GM19438 (cell line): ENCODE data around the gene DNAH12.

Experiments
- ATAC-seq: cut with Tn5 transposase; IDR thresholded peaks from one replicate; pipeline ENCODE4 v1.9.1; 2021; ENCODE audit warnings: low read depth; ENCODE audit not compliant: unreplicated experiment

The DNAH12 gene, protein sequence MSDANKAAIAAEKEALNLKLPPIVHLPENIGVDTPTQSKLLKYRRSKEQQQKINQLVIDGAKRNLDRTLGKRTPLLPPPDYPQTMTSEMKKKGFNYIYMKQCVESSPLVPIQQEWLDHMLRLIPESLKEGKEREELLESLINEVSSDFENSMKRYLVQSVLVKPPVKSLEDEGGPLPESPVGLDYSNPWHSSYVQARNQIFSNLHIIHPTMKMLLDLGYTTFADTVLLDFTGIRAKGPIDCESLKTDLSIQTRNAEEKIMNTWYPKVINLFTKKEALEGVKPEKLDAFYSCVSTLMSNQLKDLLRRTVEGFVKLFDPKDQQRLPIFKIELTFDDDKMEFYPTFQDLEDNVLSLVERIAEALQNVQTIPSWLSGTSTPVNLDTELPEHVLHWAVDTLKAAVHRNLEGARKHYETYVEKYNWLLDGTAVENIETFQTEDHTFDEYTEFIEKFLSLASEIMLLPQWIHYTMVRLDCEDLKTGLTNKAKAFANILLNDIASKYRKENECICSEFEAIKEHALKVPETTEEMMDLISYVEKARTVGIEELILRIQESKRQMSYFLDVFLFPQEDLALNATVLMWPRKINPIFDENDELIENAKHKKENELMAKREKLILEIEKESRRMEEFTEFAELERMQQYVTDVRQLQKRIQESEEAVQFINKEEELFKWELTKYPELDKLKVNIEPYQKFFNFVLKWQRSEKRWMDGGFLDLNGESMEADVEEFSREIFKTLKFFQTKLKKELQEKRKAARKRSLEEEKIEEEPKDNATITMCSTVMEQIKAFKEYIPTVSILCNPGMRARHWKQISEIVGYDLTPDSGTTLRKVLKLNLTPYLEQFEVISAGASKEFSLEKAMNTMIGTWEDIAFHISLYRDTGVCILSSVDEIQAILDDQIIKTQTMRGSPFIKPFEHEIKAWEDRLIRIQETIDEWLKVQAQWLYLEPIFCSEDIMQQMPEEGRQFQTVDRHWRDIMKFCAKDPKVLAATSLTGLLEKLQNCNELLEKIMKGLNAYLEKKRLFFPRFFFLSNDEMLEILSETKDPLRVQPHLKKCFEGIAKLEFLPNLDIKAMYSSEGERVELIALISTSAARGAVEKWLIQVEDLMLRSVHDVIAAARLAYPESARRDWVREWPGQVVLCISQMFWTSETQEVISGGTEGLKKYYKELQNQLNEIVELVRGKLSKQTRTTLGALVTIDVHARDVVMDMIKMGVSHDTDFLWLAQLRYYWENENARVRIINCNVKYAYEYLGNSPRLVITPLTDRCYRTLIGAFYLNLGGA (N-terminal part only)

DNA sequence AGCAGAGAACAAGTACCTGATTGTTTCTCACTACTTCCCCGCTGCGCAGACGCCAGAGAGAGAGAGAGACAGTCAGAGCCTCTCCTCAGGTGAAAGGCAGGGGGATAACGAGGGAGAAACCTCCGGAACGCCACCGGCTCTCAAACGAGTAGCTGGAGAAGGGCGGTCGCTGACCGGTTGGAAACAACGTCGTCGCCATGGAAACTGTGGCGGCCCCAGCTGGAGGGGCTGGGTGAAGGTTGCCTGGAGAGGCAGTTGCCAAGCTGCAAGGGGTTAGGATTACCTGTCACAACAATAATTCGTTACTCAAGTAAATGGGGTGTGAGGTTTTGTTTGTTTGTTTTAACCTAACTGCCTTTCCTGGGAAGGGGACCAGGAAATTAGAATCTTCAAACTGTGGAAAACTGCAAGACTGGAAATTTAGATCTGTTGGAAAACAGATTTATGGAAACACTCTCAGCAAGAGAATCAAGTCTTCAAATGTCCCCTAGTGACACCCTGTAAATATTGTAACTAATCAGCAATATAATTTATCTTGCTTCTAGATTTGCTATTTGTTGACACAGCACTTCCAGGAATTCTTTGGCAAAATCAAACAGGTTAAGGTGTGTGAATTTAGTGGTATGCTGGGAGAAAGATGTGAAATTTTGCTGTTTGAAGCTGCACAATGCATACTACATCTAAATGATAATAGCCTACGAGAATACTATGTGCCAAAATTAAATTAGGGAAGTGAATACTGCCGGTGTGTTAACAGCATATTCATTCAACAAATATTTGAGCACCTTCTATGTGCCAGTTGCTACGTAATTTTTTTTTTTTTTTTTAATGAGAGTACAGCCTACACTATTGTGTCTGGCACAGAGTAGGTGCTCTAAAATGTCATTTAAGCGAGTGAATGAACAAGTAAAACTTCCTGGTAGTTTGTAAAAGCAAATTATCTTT lies at the start of gene DNAH12:
Gene DNAH12 (minus strand): TSS at position 164 of the 945 bp plus-strand sequence. CDS start 1,474 bp downstream, outside the sequence.
- no peak for ATAC-seq

DNA sequence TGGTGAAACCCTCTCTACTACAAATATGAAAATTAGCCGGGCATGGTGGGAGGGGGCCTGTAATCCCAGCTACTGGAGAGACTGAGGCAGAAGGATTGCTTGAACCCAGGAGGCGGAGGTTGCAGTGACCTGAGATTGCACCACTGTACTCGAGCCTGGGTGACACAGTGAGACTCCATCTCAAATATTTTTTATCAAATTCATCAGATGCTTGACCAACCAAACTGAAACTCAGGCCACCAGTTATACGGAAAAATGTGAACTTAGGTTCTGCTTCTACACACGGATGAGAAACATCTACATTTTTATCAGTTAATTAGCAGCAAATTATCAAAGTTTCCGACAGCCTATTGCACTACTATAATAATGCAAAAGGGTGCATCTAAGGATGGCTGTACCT lies 48.2 kb upstream of the DNAH12 start:
- no peak for ATAC-seq

DNA sequence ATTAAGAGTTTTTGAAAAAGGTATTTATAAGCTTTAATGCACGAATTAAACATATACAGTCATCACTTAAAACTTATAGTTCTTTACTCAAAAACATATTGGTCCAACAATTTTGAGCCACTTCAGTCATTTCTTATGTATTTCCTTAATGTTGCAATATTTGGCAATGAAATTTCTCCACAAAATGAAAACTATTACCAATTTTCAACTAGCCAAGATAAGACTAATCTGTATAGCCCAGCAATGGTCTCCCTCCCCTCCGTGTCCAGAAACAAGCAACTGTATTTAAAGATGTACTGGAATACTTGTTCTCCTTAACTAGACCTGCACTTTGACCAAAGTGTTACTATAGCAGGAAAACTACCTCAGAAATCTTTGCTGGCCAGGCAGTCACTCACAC lies 43.8 kb upstream of the DNAH12 start:
- ATAC-seq, result no peak

DNA sequence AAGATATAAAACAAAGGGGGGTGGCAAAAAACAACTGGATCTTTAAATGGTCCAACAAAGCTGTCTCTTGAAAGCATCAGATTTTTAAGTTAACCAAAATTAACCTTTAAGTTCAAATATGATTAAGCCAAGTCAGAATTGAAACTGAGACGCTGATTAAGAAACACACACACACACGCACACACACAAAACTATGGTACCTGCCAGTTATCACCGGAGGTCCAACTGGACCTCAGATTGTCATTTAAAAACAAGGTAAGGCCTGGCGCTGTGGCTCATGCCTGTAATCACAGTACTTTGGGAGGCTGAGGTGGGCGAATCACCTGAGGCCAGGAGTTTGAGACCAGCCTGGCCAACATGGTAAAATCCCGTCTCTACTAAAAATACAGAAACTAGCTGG lies 42.6 kb upstream of the DNAH12 start:
- no peak for ATAC-seq

DNA sequence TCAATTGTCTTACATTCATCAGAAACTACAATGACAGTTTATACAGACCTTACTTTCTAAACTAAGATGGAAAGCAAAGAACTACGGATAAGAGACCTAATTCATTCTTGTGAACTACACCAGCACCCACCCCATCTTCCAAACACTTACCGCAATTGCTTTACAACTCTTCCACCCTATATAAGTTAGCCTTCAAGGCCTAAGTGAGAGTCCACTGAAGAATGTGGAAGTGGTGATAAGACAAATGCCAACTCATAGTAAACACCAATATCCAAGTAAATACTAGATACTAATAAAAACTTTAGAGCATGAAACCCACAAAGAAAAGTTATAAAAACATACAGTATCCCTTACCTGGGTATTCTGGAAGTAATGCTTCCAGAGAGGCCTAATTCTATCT lies 39.4 kb upstream of the DNAH12 start:
- ATAC-seq, result no peak

DNA sequence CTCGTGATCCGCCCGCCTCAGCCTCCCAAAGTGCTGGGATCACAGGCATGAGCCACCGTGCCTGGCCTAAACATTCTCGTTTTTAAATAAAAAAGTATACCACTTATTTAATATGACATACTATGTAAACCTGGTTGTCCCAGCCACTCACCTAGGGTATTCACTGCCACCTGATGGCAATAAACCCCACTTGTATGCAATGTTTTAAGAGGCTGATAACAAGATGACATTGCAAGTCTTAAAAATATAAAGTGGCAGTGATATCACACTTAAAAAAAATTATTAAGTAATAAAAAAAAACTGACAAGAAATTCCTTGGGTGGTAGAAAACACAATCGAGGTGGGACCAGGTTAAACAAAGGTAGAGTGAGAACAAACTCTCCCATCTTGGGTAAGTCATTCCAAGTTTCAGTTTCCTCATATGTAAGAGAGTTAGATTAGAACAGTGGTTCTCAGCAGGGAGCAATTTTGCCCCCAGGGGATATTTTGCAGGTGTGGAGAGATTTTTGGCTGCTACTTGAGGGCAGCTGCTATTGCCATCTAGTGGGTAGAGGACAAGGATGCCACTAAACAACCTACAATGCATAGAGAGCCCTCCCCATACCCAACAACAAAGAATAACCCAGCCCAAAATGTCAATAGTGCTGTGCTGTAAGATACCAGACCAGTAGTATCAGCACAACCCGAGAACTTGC lies 38.5 kb upstream of the DNAH12 start:
- ATAC-seq, result no peak

DNA sequence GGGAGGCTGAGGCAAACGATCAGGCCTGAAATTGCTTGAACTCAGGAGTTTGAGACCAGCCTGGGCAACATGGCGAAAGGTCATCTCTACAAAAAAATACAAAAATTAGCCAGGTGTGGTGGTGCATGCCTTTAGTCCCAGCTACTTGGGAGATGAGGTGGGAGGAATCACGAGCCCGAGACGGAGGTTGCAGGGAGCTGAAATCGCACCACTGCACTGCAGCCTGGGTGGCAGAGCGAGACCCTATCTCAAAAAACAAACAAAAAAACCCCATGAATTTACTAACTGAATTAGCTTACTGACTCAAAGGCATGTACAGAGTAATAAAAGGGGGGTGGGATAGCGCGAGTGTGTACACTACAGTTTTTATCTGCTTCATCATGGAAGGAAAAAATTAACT lies 33.7 kb upstream of the DNAH12 start:
- ATAC-seq, result no peak

DNA sequence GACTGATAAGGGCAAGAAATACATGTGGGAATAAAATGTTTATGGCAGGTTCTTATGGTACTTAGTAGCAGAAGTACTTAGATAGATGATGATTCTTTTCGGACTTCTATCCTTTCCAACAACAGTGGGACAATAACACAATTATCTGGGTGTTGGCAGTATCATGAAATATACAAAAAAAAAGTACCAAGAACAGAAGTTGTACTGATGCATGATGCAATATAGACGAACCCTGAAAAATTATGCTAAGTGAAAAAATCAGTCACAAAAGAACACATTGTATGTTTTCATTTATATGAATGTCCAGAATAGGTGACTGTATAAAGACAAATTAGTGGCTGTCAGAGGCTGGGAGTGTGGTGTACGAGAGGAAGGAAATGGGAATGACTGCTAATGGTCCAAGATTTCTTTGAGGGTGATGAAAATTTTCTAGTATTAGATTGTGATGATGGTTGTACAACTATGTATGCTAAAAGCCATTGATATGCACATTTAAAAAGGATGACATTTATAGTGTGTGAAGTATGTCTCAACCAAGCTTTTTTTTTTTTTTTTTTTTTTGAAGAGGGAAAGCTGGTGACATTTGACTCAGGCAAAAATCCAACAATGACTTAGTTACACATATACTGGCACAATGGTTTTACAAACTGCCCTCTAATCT lies 32.0 kb upstream of the DNAH12 start:
- ATAC-seq, result no peak

DNA sequence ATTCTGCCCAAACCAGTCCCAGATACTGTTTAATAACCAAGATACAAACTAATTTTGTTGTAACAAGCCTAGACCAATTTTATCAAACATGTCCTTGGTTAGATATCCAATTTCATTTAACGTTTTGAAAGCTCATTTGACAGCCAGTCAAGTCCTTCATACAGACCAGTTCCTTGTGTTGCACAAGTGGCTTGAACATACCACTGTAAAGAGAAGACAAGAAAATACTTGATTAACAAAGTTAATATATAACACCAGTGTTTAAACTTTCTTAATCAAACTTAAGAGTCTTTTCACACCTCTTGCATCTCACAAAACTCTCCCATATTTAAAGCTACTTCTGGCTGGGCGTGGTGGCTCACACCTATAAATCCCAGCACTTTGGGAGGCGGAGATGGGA lies 28.0 kb upstream of the DNAH12 start:
- ATAC-seq, result no peak

DNA sequence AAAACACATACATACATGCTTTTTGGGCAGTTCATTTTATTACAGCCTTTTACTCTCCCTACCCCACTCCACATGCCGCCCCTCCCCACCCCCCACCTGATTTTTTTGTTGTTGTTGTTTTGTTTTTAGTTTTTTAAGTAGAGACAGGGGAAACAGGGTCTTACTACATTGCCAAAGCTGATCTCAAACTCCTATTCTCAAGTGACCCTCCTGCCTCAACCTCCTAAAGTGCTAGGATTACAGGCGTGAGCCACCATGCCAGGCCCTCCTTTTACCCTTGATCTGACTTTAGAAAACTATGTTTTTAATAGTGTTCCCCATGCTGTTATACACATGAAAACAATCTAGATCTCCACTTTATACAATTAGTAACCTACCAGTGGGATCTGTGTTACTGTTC lies 26.7 kb upstream of the DNAH12 start:
- ATAC-seq, result no peak

DNA sequence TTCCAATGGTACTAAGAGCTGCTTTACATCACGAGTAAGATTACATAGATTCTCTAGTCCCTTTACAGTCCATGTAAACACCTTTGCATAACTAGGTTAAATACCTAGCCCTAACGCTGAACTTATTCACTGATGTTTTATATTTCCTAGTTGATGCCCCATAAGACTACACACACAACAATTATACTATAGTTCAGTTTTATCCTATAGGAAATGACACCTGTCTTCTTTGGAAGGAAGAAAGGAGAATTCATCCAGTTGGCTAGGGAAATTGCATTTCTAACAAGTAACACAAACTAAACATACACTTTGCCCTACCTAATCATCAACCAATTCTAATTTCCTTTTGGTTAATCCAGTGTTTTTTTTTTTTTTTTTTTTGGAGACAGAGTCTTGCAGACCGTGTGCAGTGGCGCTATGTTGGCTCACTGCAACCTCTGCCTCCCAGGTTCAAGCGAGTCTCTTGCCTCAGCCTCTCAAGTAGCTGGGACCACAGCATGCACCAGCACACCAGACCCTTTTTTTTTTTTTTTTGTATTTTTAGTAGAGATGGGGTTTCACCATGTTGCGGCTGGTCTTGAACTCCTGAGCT lies 25.8 kb upstream of the DNAH12 start:
- ATAC-seq, result no peak

DNA sequence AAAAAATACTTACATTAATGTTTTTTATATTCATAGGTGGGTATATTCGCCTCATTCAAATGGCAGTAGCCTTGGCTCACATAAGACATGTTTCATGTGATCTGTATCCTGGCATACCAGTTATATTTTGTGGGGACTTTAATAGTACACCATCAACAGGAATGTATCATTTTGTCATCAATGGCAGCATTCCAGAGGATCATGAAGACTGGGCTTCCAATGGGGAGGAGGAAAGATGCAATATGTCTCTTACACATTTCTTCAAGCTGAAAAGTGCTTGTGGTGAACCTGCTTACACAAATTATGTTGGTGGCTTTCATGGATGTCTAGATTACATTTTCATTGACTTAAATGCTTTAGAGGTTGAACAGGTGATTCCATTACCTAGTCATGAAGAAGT lies 15.4 kb upstream of the DNAH12 start:
- no peak for ATAC-seq

DNA sequence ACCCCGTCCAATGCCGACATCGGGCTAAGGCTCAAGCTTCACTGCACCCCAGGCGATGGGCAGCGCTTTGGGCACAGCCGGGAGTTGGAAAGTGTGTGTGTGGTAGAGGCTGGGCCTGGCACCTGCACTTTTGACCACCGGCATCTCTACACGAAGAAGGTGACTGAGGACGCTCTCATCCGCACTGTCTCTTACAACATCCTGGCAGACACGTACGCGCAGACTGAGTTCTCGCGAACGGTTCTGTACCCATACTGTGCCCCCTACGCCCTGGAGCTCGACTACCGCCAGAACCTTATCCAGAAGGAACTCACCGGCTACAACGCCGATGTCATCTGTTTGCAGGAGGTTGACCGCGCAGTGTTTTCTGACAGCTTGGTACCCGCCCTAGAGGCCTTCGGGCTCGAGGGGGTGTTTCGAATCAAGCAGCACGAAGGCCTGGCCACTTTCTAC lies 13.0 kb upstream of the DNAH12 start:
- ATAC-seq, result no peak

DNA sequence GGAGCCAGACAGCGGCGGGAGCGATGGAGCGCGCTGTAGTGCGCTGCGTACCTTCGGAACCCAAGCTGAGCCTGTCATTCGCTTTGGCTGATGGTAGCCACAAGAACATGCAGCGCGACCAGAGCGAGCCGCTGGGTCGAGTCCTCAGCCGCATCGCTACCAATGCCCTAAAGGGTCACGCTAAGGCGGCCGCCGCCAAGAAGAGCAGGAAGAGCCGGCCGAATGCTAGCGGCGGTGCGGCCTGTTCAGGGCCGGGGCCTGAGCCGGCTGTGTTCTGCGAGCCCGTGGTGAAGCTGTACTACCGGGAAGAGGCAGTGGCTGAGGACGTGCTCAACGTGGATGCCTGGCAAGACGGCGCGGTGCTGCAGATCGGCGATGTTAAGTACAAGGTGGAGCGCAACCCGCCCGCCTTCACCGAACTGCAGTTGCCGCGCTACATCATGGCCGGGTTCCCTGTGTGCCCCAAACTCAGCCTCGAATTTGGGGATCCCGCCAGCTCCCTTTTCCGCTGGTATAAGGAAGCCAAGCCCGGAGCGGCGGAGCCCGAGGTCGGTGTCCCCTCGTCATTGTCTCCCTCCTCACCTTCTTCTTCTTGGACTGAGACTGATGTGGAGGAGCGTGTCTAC lies 12.4 kb upstream of the DNAH12 start:
- ATAC-seq, result peak; percentile 37

DNA sequence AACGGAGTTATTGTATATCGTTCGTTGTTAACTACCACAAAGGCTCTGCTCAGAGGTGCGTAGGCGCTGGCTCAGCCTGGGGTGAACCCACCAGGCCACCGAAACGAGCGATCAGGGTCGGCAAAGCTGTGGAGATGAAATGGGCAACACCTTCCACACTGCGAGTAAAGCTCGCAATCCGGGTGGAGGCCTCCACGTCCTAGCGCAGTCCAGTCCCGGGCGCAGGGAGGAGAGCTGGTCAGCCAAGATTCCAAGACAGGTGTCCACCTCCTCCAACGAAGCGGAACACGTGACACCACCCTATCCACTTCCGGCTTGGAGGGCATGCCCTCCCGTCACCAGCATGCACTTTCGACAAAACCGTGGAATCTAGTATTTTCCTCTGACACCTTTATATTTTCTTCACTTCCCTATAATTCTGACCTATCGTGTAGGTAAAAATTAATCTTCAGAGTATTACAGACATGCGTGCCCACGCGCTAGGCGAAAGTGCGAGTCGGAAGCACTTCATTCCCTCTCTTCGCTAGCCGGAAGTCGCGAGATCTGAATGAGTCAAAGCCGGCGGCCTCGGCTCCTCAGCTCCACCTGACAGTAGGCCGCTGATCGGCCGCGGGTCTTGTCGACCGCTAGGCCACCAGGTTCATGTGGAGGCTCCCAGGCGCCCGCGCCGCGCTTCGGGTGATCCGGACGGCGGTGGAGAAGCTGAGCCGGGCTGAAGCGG lies 11.8 kb upstream of the DNAH12 start, which contains the start of gene PDE12:
Gene PDE12 (plus strand): TSS at position 537 of the 721 bp plus-strand sequence. CDS start 106 bp downstream, at position 643.
- peak; percentile 73 for ATAC-seq

DNA sequence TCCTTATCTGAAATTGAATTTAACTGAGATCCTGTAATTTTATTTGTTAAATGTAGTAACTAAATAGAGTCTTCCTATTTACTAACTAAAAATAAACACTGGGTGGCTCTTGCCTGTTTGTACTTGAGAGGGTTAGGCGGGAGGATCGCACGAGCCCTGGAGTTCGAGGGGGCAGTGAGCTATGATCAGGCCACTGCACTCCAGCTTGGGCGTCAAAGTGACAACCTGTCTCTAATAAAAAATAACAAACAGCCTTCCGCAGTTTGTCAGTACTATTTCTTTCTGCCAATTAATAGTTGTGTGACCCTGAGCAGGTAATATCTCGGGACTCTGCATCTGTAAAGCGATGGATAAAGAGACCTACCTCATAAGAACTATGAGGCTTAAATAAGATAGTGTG lies 11.2 kb upstream of the DNAH12 start:
- no peak for ATAC-seq

DNA sequence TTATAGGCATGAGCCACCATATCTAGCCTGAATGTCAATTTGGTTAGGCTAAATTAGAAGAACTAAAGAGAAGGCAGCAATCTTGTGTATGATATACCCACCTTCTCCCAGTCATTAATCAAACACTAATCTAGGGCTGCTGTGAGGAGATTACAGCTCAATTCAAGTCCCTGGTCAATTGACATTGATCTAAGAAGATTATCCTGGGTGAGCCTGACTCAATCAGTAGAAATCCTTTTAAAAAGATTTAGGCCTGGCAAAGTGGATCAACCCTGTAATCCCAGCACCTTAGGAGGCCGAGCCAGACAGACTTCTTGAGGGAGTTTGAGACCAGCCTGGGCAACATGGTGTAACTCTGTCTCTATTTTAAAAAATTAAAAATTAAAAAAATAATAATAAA lies 2.5 kb upstream of the DNAH12 start:
- ATAC-seq, result no peak
